Smooth muscle cell (in vitro differentiated cells): ENCODE measurements around the gene CLEC3B. TPM values are rescaled to one million over a fixed set of nuclear protein-coding genes. Genes with fewer than 3 reads are reported as not detected.

Source experiments
- polyA plus RNA-seq: library from polyadenylated mRNA; unstranded; fragments of >200 nt; fragmentation: Nextera tagmentation; extraction: Ambion mirVana; gene quantifications from 2 replicates; pipeline ENCODE4 v1.2.1, GENCODE V29; 2016
- small RNA-seq: library from RNA; depleted of rRNA; stranded (forward); fragments of <200 nt; gene quantifications from one replicate; pipeline ENCODE3, GENCODE V24; 2014
- total RNA-seq: library from RNA; depleted of rRNA; stranded (reverse); fragments of >200 nt; gene quantifications from 2 replicates; pipeline ENCODE4 v1.2.3, GENCODE V29; 2014

Gene CLEC3B
- total and polyA plus RNA-seq, 2 experiments from 2014 or later: not detected

Small RNA genes within 50 kb of the gene (small RNA-seq; reads per million reads assigned to genes)
- not detected for gene RNU5B-3P

Other genes starting within 250 kb of the CLEC3B start
- gene TMEM42, start 164.4 kb upstream of the CLEC3B start, total RNA-seq: 15.9 and 19.3 TPM in 2 replicates
- gene TMEM42, start 164.4 kb upstream of the CLEC3B start, polyA plus RNA-seq: 24.8 and 33.6 TPM in 2 replicates
- not detected in 2 replicates for gene TGM4, start 151.7 kb upstream of the CLEC3B start, total RNA-seq
- gene TGM4, start 151.7 kb upstream of the CLEC3B start, polyA plus RNA-seq: not detected in 2 replicates
- 38.2 and 63.7 TPM in 2 replicates for gene ZDHHC3, start 50.1 kb upstream of the CLEC3B start, total RNA-seq
- gene ZDHHC3, start 50.1 kb upstream of the CLEC3B start, polyA plus RNA-seq: 34.8 and 40.5 TPM in 2 replicates
- gene EXOSC7, start 50.1 kb upstream of the CLEC3B start, total RNA-seq: 42.2 and 48.7 TPM in 2 replicates
- 49.0 and 61.2 TPM in 2 replicates for gene EXOSC7, start 50.1 kb upstream of the CLEC3B start, polyA plus RNA-seq
- gene CDCP1, start 120.1 kb downstream of the CLEC3B start, total RNA-seq: 3.7 and 7.9 TPM in 2 replicates
- 2.5 and 8.3 TPM in 2 replicates for gene CDCP1, start 120.1 kb downstream of the CLEC3B start, polyA plus RNA-seq
- gene TMEM158, start 200.0 kb downstream of the CLEC3B start, total RNA-seq: 15.8 and 16.8 TPM in 2 replicates
- 70.9 and 76.9 TPM in 2 replicates for gene TMEM158, start 200.0 kb downstream of the CLEC3B start, polyA plus RNA-seq